Endothelial cell of umbilical vein (primary cell): ENCODE data around the gene INSC. TPM values are rescaled to one million over a fixed set of nuclear protein-coding genes. Genes with fewer than 3 reads are reported as not detected.

Source experiments
- BruUV-seq: library from RNA; stranded (reverse); fragments of 400-500 nt; replicated peaks from 2 replicates; lab custom pipeline; 2021; lab: Mats Ljungman, UMichigan
- CTCF ChIA-PET: fragments of 300-600, 350-600 bp; sonication (Branson Sonifier 250); formaldehyde crosslinking; loops from one replicate; lab custom pipeline; 2021; ENCODE audit warnings: antibody characterized with exemption, inconsistent platforms; lab: Charles Lee
- POLR2A ChIA-PET: fragments of 300-600, 350-600 bp; sonication (Branson Sonifier 250); formaldehyde crosslinking; loops from one replicate; lab custom pipeline; 2021; ENCODE audit warnings: antibody characterized with exemption, inconsistent platforms; lab: Charles Lee
- DNase-seq: peaks from one replicate; pipeline ENCODE4 v3.0.0-alpha.2; 2011; ENCODE audit warnings: low read depth, low spot score
- FAIRE-seq: peaks from 2 replicates; lab custom pipeline; 2011; peaks lifted over from hg19 to GRCh38; lab: Jason Lieb, UNC
- H2AFZ ChIP-seq: 2 replicates; pipeline ENCODE4 v1.6.0; 2012; ENCODE audit warnings: low read depth, low read length, control low read depth, inconsistent platforms
- H3K27ac ChIP-seq: 2 replicates; pipeline ENCODE4 v1.5.1; 2011; ENCODE audit warnings: low read depth, mild to moderate bottlenecking, control low read depth, low read length, moderate library complexity; ENCODE audit not compliant: insufficient read depth
- H3K27me3 ChIP-seq, 2 experiments: 2 replicates each; pipeline versions ENCODE4 v1.6.0 to v1.6.1; 2011; ENCODE audit warnings: low read length in 2 of 2, mixed read lengths in 1 of 2; ENCODE audit not compliant: control insufficient read depth in 2 of 2, insufficient read depth in 2 of 2
- H3K36me3 ChIP-seq, 2 experiments: 2 replicates in 1 of 2; 3 replicates in 1 of 2; pipeline ENCODE4 v1.5.1; 2011; ENCODE audit warnings: low read length in 2 of 2, mild to moderate bottlenecking in 1 of 2, moderate library complexity in 1 of 2; ENCODE audit not compliant: control insufficient read depth in 2 of 2, insufficient read depth in 2 of 2; ENCODE audit errors: extremely low read depth in 1 of 2
- H3K4me1 ChIP-seq: 3 replicates; pipeline ENCODE4 v1.5.1; 2011; ENCODE audit warnings: mild to moderate bottlenecking, low read length; ENCODE audit not compliant: control insufficient read depth, insufficient read depth; ENCODE audit errors: extremely low read depth
- H3K4me2 ChIP-seq: 2 replicates; pipeline ENCODE4 v1.6.1; 2011; ENCODE audit warnings: low read length, control low read depth, mixed read lengths; ENCODE audit not compliant: insufficient read depth
- H3K4me3 ChIP-seq, 3 experiments: fragments of 200-600 bp in 1 of 3; sonication (generic), shearing (Covaris generic) in 1 of 3; replicated peaks in 1 of 3; 2 replicates each; pipeline ENCODE4 v1.5.1; 2011 to 2016; ENCODE audit warnings: control low read depth in 3 of 3, low read length in 3 of 3, mild to moderate bottlenecking in 2 of 3, inconsistent platforms in 1 of 3, low read depth in 1 of 3, moderate library complexity in 1 of 3; ENCODE audit not compliant: insufficient read depth in 1 of 3
- H3K79me2 ChIP-seq: 2 replicates; pipeline ENCODE4 v1.6.0; 2012; ENCODE audit warnings: low read length, inconsistent platforms; ENCODE audit not compliant: control insufficient read depth, insufficient read depth
- H3K9ac ChIP-seq: replicated peaks from 2 replicates; pipeline ENCODE3; 2011; ENCODE audit warnings: low read length, control low read depth; ENCODE audit not compliant: insufficient read depth; ENCODE audit errors: extremely low read depth
- H3K9me1 ChIP-seq: replicated peaks from 3 replicates; pipeline ENCODE4 v1.6.0; 2011; ENCODE audit warnings: mild to moderate bottlenecking, low read length; ENCODE audit not compliant: control insufficient read depth, insufficient read depth; ENCODE audit errors: extremely low read depth
- H3K9me3 ChIP-seq: replicated peaks from 2 replicates; pipeline ENCODE4 v1.5.1; 2012; ENCODE audit warnings: low read length, inconsistent platforms; ENCODE audit not compliant: control insufficient read depth, insufficient read depth
- H4K20me1 ChIP-seq: replicated peaks from 2 replicates; pipeline ENCODE3; 2011; ENCODE audit warnings: mild to moderate bottlenecking, low read length; ENCODE audit not compliant: control insufficient read depth, insufficient read depth; ENCODE audit errors: extremely low read depth
- CTCF ChIP-seq, 2 donors: IDR thresholded peaks; 1 replicate in 1 of 2; 2 replicates in 1 of 2; pipeline ENCODE4 v1.5.1; 2011; ENCODE audit warnings: low read length in 2 of 2, mild to moderate bottlenecking in 2 of 2, moderate library complexity in 2 of 2, control low read depth in 1 of 2, inconsistent platforms in 1 of 2, low read depth in 1 of 2; ENCODE audit not compliant: insufficient read depth in 1 of 2; ENCODE audit errors: extremely low read depth in 1 of 2
- EZH2 ChIP-seq: IDR thresholded peaks from 2 replicates; pipeline ENCODE4 v1.6.1; 2012; ENCODE audit warnings: borderline replicate concordance, low read depth, mild to moderate bottlenecking, moderate library complexity, low read length, inconsistent platforms; ENCODE audit not compliant: severe bottlenecking
- FOS ChIP-seq: IDR thresholded peaks from 2 replicates; pipeline ENCODE4 v1.6.1; 2011; ENCODE audit warnings: mild to moderate bottlenecking, low read length, moderate library complexity, borderline replicate concordance; ENCODE audit not compliant: insufficient read depth
- GATA2 ChIP-seq: IDR thresholded peaks from 2 replicates; pipeline ENCODE4 v1.7.0; 2011; ENCODE audit warnings: low read depth, mild to moderate bottlenecking, moderate library complexity, mixed read lengths, low read length; ENCODE audit not compliant: insufficient read length, insufficient read depth
- JUN ChIP-seq: IDR thresholded peaks from 2 replicates; pipeline ENCODE4 v1.6.1; 2011; ENCODE audit warnings: borderline replicate concordance, low read depth; ENCODE audit not compliant: insufficient read length, insufficient read depth
- MAX ChIP-seq: IDR thresholded peaks from 2 replicates; pipeline ENCODE4 v1.6.1; 2011; ENCODE audit not compliant: insufficient read depth, insufficient read length
- MYC ChIP-seq: IDR thresholded peaks from one replicate; pipeline ENCODE4 v1.6.1; 2011; ENCODE audit warnings: mild to moderate bottlenecking, low read depth, low read length
- POLR2A ChIP-seq: IDR thresholded peaks from 2 replicates; pipeline ENCODE4 v1.6.1; 2012; ENCODE audit warnings: low read depth, mild to moderate bottlenecking, control low read depth, low read length
- POLR2AphosphoS5 ChIP-seq: IDR thresholded peaks from 2 replicates; pipeline ENCODE4 v1.6.1; 2012; ENCODE audit warnings: low read depth, mild to moderate bottlenecking, control low read depth, low read length, moderate library complexity; ENCODE audit not compliant: insufficient read depth
- dilution Hi-C: fragments of 300-500 bp; cut with MboI; formaldehyde crosslinking; loops from one replicate; pipeline ENCODE4 v1.15.0; 2019; ENCODE audit warnings: low sequenced_read_pairs; ENCODE audit not compliant: extremely low pct_ligation_motif_present
- intact Hi-C: fragments of 100-400 bp; cut with micrococcal nuclease; formaldehyde crosslinking; loops from one replicate; pipeline ENCODE4 v1.10.0; 2022
- polyA plus RNA-seq, 4 experiments: library from polyadenylated mRNA; depleted of rRNA in 3 of 4; stranded (reverse) in 3 of 4; unstranded in 1 of 4; fragments of >200 nt; gene quantifications; 2 replicates each; pipeline versions ENCODE4 v1.2.1 to v1.2.3, GENCODE V29; 2011 to 2012; ENCODE audit warnings: missing spikeins in 1 of 4
- total RNA-seq: library from RNA; stranded (reverse); gene quantifications from 2 replicates; pipeline ENCODE4 v1.2.3, GENCODE V29; 2021

Gene INSC
- total and polyA plus RNA-seq, 2 donors (not counting 3 experiments of a cell fraction or from before 2014, with no cell fraction given), result not detected

GRCh38 chr11:15229069-15229468 is 114.3 kb downstream of the INSC start:
- no peaks in the 10 kb centered on the region for H3K79me2 ChIP-seq
- ChIA-PET CTCF (no interaction called here), POLR2A (no interaction called here)
- H4K20me1 ChIP-seq, result no peaks in the 10 kb centered on the region
- no peaks in the 10 kb centered on the region for H3K36me3 ChIP-seq
- FAIRE-seq (no peak), DNase-seq (no peak)
- no peaks in the 10 kb centered on the region for H3K4me1 ChIP-seq
- H3K9me3 ChIP-seq, result no peaks in the 10 kb centered on the region
- no TSS peak for BruUV-seq
- no peak overlapping the region for H3K4me3 ChIP-seq
- H3K4me2 ChIP-seq, result no peak overlapping the region
- dilution Hi-C loops, result no loop called here
- no peaks in the 10 kb centered on the region for H3K9me1 ChIP-seq
- no peak overlapping the region for H3K27ac ChIP-seq
- no peak overlapping the region for H2AFZ ChIP-seq
- intact Hi-C loops, result no loop called here
- TF ChIP-seq MYC (no peak), GATA2 (no peak), JUN (no peak), EZH2 (no peak)
- no peaks in the 10 kb centered on the region for H3K27me3 ChIP-seq
- H3K9ac ChIP-seq, result no peak overlapping the region

GRCh38 chr11:15232496-15232895 is 117.8 kb downstream of the INSC start:
- H3K36me3 ChIP-seq, result no peaks in the 10 kb centered on the region
- no peaks in the 10 kb centered on the region for H3K79me2 ChIP-seq
- H4K20me1 ChIP-seq, result no peaks in the 10 kb centered on the region
- ChIA-PET CTCF (no interaction called here), POLR2A (no interaction called here)
- H3K4me1 ChIP-seq, result no peaks in the 10 kb centered on the region
- FAIRE-seq (no peak), DNase-seq (no peak)
- intact Hi-C loops (no loop called here), dilution Hi-C loops (no loop called here)
- H3K9me1 ChIP-seq, result no peaks in the 10 kb centered on the region
- no peak overlapping the region for H3K9ac ChIP-seq
- no peak overlapping the region for H3K27ac ChIP-seq
- no peak overlapping the region for H2AFZ ChIP-seq
- no peak for TF ChIP-seq MAX
- no peak for TF ChIP-seq FOS
- TF ChIP-seq POLR2AphosphoS5, result no peak
- no peak for TF ChIP-seq EZH2
- no peak for TF ChIP-seq MYC
- no peak for TF ChIP-seq GATA2
- TF ChIP-seq JUN, result no peak
- no peak for TF ChIP-seq POLR2A
- TF ChIP-seq CTCF (IDR thresholded peaks at IDR 0.05; ENCODE audit: extremely low read depth in 1 of 2, insufficient read depth in 1 of 2, low read depth in 1 of 2, low read length in 2 of 2), result no peak
- H3K4me3 ChIP-seq, result no peak overlapping the region
- no TSS peak for BruUV-seq
- H3K27me3 ChIP-seq, result no peaks in the 10 kb centered on the region
- no peak overlapping the region for H3K4me2 ChIP-seq
- H3K9me3 ChIP-seq, result no peaks in the 10 kb centered on the region
